H1 (cell line): ENCODE data around the gene NOM1. TPM values are rescaled to one million over a fixed set of nuclear protein-coding genes. Genes with fewer than 3 reads are reported as not detected.
A peak's percentile ranks its signal among the peaks of the same experiment; 100 is the strongest.

Source experiments
- EZH2 ChIP-seq: fragments of 200-600 bp; sonication (generic); IDR thresholded peaks from 2 replicates; pipeline ENCODE4 v1.7.1; 2012; ENCODE audit warnings: low read depth, mild to moderate bottlenecking, moderate library complexity, low read length, inconsistent platforms; ENCODE audit not compliant: severe bottlenecking
- RNF2 ChIP-seq: fragments of 200-900, 300-1000 bp; sonication (generic); IDR thresholded peaks from 2 replicates; pipeline ENCODE4 v1.7.1; 2016; ENCODE audit warnings: borderline replicate concordance, low read depth, mild to moderate bottlenecking, antibody characterized with exemption, low read length; ENCODE audit not compliant: poor library complexity, severe bottlenecking; ENCODE audit errors: missing control alignments
- RXRA ChIP-seq: IDR thresholded peaks from 2 replicates; pipeline ENCODE4 v1.6.1; 2011; ENCODE audit warnings: low read depth, mild to moderate bottlenecking, low read length, moderate library complexity; ENCODE audit not compliant: insufficient read depth
- SIRT6 ChIP-seq: IDR thresholded peaks from one replicate; pipeline ENCODE4 v1.7.1; 2012; ENCODE audit warnings: low read length, inconsistent platforms
- polyA plus RNA-seq, 7 experiments: library from polyadenylated mRNA; depleted of rRNA in 3 of 7; stranded (reverse) in 5 of 7; unstranded in 2 of 7; fragments of >200 nt in 5 of 7; fragments of 200-250 nt in 2 of 7; gene quantifications; 1 replicate in 5 of 7; 2 replicates in 1 of 7; 4 replicates in 1 of 7; pipeline versions ENCODE4 v1.2.1 to v1.2.3, GENCODE V29; 2011 to 2013; ENCODE audit warnings: missing spikeins in 2 of 7, mixed read lengths in 2 of 7
- total RNA-seq: library from RNA; stranded (reverse); fragmentation: NEBNext Ultra II Directional; extraction: Animal tissue kit (Norgen Biotek cat#: 25700); gene quantifications from 2 replicates; pipeline ENCODE4 v1.2.1, GENCODE V29; 2021
- TF ChIP-seq, protein P1 (sequence below): fragments of 300-600 bp; sonication (generic); IDR thresholded peaks from 2 replicates; pipeline ENCODE4 v1.7.1; 2012; ENCODE audit warnings: low read length, moderate library complexity, mild to moderate bottlenecking, inconsistent platforms; ENCODE audit not compliant: insufficient replicate concordance

Gene NOM1
- total and polyA plus RNA-seq, 2 of the 8 experiments (the other 6 are each of a cell fraction or from before 2014, with no cell fraction given): 10.6 to 29.1 TPM

DNA sequence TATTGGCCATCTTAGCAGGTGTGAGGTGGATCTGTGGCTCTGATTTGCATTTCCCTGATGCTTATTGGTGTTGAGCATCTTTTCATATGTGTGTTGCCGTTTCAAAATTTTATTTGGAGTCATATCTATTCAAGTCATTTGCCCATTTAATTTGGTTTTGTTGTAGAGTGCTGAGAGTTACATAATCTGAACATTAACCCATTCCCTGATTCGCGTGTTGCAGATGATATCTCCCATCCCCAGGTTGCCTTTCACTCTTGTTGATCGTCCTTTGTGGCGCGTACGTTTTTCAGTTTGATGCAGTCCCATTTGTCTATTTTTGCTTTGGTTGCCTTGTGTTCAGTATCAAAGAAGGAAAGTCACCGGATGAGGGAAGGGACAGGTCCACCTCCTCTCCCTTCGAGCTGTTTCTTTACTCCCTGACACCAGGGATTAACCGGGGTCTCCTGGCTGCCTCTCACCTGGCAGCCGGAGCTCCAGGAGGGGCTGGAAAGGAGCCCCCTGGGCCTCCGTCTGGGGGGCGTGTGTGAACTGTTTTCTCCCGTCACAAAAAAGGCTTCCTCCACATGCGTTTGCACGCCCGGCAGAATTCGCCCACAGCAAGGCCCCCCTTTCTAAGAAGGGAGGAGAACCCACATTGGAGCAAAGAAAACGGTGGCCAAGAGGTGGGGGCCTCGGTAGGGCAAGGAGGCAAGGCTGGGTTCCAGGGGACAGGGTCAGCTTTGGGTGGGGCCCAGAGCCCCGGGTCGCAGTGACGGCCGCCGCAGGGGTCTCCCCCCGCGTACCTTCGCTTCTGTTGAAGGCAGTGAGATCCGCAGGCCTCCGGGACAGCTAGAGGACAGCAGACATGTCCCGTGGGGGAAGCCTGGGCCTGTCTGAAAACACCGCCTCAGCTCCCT lies 52.7 kb downstream of the NOM1 start (continued):
- TF ChIP-seq, protein P1, sequence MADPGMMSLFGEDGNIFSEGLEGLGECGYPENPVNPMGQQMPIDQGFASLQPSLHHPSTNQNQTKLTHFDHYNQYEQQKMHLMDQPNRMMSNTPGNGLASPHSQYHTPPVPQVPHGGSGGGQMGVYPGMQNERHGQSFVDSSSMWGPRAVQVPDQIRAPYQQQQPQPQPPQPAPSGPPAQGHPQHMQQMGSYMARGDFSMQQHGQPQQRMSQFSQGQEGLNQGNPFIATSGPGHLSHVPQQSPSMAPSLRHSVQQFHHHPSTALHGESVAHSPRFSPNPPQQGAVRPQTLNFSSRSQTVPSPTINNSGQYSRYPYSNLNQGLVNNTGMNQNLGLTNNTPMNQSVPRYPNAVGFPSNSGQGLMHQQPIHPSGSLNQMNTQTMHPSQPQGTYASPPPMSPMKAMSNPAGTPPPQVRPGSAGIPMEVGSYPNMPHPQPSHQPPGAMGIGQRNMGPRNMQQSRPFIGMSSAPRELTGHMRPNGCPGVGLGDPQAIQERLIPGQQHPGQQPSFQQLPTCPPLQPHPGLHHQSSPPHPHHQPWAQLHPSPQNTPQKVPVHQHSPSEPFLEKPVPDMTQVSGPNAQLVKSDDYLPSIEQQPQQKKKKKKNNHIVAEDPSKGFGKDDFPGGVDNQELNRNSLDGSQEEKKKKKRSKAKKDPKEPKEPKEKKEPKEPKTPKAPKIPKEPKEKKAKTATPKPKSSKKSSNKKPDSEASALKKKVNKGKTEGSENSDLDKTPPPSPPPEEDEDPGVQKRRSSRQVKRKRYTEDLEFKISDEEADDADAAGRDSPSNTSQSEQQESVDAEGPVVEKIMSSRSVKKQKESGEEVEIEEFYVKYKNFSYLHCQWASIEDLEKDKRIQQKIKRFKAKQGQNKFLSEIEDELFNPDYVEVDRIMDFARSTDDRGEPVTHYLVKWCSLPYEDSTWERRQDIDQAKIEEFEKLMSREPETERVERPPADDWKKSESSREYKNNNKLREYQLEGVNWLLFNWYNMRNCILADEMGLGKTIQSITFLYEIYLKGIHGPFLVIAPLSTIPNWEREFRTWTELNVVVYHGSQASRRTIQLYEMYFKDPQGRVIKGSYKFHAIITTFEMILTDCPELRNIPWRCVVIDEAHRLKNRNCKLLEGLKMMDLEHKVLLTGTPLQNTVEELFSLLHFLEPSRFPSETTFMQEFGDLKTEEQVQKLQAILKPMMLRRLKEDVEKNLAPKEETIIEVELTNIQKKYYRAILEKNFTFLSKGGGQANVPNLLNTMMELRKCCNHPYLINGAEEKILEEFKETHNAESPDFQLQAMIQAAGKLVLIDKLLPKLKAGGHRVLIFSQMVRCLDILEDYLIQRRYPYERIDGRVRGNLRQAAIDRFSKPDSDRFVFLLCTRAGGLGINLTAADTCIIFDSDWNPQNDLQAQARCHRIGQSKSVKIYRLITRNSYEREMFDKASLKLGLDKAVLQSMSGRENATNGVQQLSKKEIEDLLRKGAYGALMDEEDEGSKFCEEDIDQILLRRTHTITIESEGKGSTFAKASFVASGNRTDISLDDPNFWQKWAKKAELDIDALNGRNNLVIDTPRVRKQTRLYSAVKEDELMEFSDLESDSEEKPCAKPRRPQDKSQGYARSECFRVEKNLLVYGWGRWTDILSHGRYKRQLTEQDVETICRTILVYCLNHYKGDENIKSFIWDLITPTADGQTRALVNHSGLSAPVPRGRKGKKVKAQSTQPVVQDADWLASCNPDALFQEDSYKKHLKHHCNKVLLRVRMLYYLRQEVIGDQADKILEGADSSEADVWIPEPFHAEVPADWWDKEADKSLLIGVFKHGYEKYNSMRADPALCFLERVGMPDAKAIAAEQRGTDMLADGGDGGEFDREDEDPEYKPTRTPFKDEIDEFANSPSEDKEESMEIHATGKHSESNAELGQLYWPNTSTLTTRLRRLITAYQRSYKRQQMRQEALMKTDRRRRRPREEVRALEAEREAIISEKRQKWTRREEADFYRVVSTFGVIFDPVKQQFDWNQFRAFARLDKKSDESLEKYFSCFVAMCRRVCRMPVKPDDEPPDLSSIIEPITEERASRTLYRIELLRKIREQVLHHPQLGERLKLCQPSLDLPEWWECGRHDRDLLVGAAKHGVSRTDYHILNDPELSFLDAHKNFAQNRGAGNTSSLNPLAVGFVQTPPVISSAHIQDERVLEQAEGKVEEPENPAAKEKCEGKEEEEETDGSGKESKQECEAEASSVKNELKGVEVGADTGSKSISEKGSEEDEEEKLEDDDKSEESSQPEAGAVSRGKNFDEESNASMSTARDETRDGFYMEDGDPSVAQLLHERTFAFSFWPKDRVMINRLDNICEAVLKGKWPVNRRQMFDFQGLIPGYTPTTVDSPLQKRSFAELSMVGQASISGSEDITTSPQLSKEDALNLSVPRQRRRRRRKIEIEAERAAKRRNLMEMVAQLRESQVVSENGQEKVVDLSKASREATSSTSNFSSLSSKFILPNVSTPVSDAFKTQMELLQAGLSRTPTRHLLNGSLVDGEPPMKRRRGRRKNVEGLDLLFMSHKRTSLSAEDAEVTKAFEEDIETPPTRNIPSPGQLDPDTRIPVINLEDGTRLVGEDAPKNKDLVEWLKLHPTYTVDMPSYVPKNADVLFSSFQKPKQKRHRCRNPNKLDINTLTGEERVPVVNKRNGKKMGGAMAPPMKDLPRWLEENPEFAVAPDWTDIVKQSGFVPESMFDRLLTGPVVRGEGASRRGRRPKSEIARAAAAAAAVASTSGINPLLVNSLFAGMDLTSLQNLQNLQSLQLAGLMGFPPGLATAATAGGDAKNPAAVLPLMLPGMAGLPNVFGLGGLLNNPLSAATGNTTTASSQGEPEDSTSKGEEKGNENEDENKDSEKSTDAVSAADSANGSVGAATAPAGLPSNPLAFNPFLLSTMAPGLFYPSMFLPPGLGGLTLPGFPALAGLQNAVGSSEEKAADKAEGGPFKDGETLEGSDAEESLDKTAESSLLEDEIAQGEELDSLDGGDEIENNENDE: no peak
- TF ChIP-seq SIRT6 (no peak), EZH2 (peak; percentile 85), RNF2 (peak; percentile 43), RXRA (no peak)
- TF ChIP-seq, all 59 proteins: peak for 3
